Colonic mucosa (tissue), 4 donors: ENCODE data around the gene CBS. TPM values are rescaled to one million over a fixed set of nuclear protein-coding genes. Genes with fewer than 3 reads are reported as not detected.

Experiments used
- DNase-seq: peaks from one replicate; pipeline ENCODE4 v3.0.0-alpha.2; 2020
- H3K27ac ChIP-seq: fragments of 200-600 bp; one replicate; pipeline ENCODE4 v1.8.0; 2021
- H3K27me3 ChIP-seq: fragments of 200-600 bp; one replicate; pipeline ENCODE4 v1.8.0; 2021
- H3K36me3 ChIP-seq: fragments of 200-600 bp; one replicate; pipeline ENCODE4 v1.8.0; 2021
- H3K4me1 ChIP-seq: fragments of 200-600 bp; one replicate; pipeline ENCODE4 v1.8.0; 2021; ENCODE audit warnings: mild to moderate bottlenecking
- H3K4me3 ChIP-seq: fragments of 200-600 bp; one replicate; pipeline ENCODE4 v1.8.0; 2021
- H3K9ac ChIP-seq, 2 donors: one replicate each; pipeline ENCODE4 v1.7.0; 2013; ENCODE audit warnings: control low read depth in 2 of 2, low read depth in 2 of 2, low read length in 2 of 2
- H3K9me3 ChIP-seq: fragments of 200-600 bp; one replicate; pipeline ENCODE4 v1.8.0; 2021
- CTCF ChIP-seq: fragments of 200-600 bp; IDR thresholded peaks from one replicate; pipeline ENCODE4 v1.8.0; 2022; ENCODE audit warnings: antibody characterized with exemption, mild to moderate bottlenecking
- intact Hi-C: fragments of 100-400 bp; cut with DNase I; formaldehyde crosslinking; loops from one replicate; pipeline ENCODE4 v1.14.1; 2022
- total RNA-seq, 2 donors: library from RNA; stranded (reverse); fragmentation: NEBNext Ultra II Directional in 1 of 2; extraction: Animal tissue kit (Norgen Biotek cat#: 25700) in 1 of 2; gene quantifications; one replicate each; pipeline ENCODE4 v1.2.1, GENCODE V29; 2021
- donor health status: healthy.
- donor health status: DM: no; HTN: no; CAD: no.
- donor health status: DM: no; HTN: no; CAD: no.

CBS gene
- total RNA-seq, 2 donors from 2014 or later = 2.7 to 14.7 TPM

- no peaks in the 10 kb centered on the region for H3K36me3 ChIP-seq
- no peaks in the 10 kb centered on the region for H3K9me3 ChIP-seq
- H3K27ac ChIP-seq = no peak overlapping the region
- intact Hi-C loops = no loop called here
- no peak for DNase-seq
- no peaks in the 10 kb centered on the region for H3K4me1 ChIP-seq
- H3K9ac ChIP-seq = no peak overlapping the region
- H3K4me3 ChIP-seq = no peak overlapping the region
- H3K27me3 ChIP-seq = no peaks in the 10 kb centered on the region
- TF ChIP-seq CTCF = no peak
Observed at GRCh38 chr21:43025636-43026180, 49.9 kb downstream of the CBS start.

GRCh38 chr21:43024439-43025136 is 51.0 kb downstream of the CBS start:
- Histone ChIP-seq H3K9ac (no peak overlapping the region), H3K27ac (no peak overlapping the region), H3K36me3 (no peaks in the 10 kb centered on the region), H3K4me1 (no peaks in the 10 kb centered on the region), H3K27me3 (no peaks in the 10 kb centered on the region), H3K4me3 (no peak overlapping the region), H3K9me3 (no peaks in the 10 kb centered on the region)
- no peak for DNase-seq
- no peak for TF ChIP-seq CTCF
- intact Hi-C loops = no loop called here

GRCh38 chr21:43023175-43023574 is 52.5 kb downstream of the CBS start:
- TF ChIP-seq CTCF = no peak
- Histone ChIP-seq H3K4me1 (no peaks in the 10 kb centered on the region), H3K9me3 (no peaks in the 10 kb centered on the region), H3K36me3 (no peaks in the 10 kb centered on the region), H3K27me3 (no peaks in the 10 kb centered on the region), H3K4me3 (no peak overlapping the region), H3K9ac (no peak overlapping the region), H3K27ac (no peak overlapping the region)
- intact Hi-C loops = no loop called here
- no peak for DNase-seq

- no peak for TF ChIP-seq CTCF
- no peak overlapping the region for H3K9ac ChIP-seq
- no peak for DNase-seq
- H3K27ac ChIP-seq = no peak overlapping the region
- intact Hi-C loops = no loop called here
- no peaks in the 10 kb centered on the region for H3K9me3 ChIP-seq
- H3K27me3 ChIP-seq = no peaks in the 10 kb centered on the region
- H3K4me3 ChIP-seq = no peak overlapping the region
- H3K4me1 ChIP-seq = no peaks in the 10 kb centered on the region
- H3K36me3 ChIP-seq = no peaks in the 10 kb centered on the region
Observed at GRCh38 chr21:43021756-43022600, 53.7 kb downstream of the CBS start.

- Histone ChIP-seq H3K9ac (no peak overlapping the region), H3K27me3 (no peaks in the 10 kb centered on the region), H3K4me1 (no peaks in the 10 kb centered on the region), H3K9me3 (no peaks in the 10 kb centered on the region), H3K27ac (no peak overlapping the region), H3K36me3 (no peaks in the 10 kb centered on the region), H3K4me3 (no peak overlapping the region)
- DNase-seq = no peak
- intact Hi-C loops = no loop called here
- no peak for TF ChIP-seq CTCF
Observed at GRCh38 chr21:43021191-43021590, 54.4 kb downstream of the CBS start.
